MM.1S (cell line): ENCODE measurements around the gene GLYAT.

Experiments used
- CTCF ChIP-seq: fragments of 300-600 bp; sonication (generic); IDR thresholded peaks from 2 replicates; pipeline ENCODE4 v1.5.1; 2016; ENCODE audit warnings: antibody characterized with exemption, low read length, mixed read lengths
- EZH2 ChIP-seq: fragments of 300-600 bp; sonication (generic); optimal IDR thresholded peaks from 2 replicates; pipeline ENCODE3; 2017; ENCODE audit warnings: low read depth, mild to moderate bottlenecking, antibody characterized with exemption, low read length, mixed read lengths
- EZH2phosphoT487 ChIP-seq: fragments of 300-600 bp; sonication (generic); IDR thresholded peaks from 2 replicates; pipeline ENCODE4 v1.6.1; 2018; ENCODE audit warnings: antibody characterized with exemption, low read length

- no peak for TF ChIP-seq EZH2phosphoT487
- TF ChIP-seq CTCF, result no peak
- TF ChIP-seq EZH2, result no peak
Observed at GRCh38 chr11:58741127-58741526, 9.4 kb upstream of the GLYAT start.
